NCI-H1694 treated with DMSO at 0.1 percent for 48 hours (cell line): Measurements from ENCODE around the gene RAB36.

Experiments used
- DNase-seq: peaks from one replicate; lab custom pipeline; 2025; lab: John Stamatoyannopoulos, UW

The RAB36 gene

DNA sequence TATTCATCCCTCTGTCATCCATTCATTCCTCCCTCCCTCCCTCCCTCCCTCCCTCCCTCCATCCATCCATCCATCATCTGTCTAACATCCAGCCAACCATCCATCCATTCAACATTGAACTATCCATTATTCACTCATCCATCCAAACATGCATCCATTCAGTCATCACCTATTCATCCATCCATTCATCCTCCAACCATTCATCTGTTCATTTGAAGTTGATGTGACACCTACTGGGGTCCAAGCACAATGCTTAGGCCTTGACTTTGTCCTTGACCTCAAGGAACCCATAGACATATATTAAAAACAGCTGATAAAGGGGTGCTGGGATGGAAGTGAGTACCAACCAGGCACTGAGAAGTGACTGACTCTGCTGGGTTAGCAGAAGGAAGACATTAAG, 61.6 kb downstream of the RAB36 start:
- no peak for DNase-seq

DNA sequence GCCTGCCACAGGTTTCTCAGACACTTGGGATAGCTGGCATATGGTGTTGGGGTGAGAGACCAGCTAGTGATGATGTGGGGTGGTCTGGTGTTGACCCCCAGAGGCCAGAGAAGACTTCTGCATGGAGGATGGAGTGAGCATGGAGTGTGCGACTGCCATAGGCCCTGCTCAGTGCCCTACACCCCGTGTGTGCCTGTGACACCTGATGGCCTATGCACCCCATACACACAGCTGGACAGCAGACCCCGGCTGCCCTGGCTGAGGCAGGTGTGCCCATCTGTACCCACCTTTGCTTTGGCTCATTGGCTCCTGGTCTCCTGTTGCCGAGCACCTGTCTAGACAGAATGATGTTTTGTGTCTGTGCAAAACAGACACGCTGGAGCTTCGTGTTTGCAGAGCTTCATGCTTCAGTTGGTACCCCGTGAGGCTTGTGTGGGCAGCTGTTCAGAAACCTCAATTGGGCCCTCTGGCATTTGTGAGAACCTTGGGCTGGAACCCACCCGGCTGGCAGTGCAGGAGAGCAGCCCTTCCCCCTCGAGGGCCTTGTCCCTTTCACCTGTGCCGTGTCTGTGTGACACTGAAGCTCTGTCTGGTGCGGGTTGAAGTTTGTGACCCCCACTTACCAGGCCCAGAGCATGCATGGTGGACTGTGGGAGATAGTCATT, 62.6 kb downstream of the RAB36 start:
- peak; percentile 57 for DNase-seq

DNA sequence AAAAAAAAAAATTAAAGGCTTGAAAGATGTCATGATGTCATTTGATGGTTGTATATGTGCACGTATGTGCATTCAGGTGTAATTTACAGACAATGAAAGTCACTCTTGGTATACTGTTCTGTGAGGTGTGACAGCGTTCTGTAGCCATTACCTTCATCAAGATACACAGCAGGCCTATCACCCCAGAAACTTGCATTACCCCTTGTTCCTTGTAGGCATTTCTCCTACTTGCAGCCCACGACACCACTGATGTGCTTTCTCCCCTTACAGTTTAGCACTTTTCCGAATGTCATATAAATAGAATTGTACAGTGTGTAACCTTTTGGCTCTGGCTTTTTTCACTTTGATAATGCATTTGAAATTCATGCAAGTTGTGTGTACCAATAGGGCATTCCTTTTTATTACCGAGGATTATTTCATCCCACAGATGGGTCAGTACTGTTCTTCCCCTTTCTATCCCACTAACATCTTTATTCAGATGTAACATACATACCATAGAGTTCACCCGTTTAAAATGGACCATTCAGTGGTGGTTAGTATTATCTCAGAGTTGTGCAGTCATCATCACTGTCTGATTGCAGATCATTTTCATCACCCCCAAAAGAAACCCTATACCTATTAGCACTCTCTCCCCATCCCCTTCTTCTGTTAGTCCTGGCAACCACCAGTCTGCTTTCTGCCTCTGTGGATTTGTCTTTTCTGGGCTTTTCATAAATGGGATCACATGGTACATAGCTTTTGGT, 65.3 kb downstream of the RAB36 start:
- no peak for DNase-seq

DNA sequence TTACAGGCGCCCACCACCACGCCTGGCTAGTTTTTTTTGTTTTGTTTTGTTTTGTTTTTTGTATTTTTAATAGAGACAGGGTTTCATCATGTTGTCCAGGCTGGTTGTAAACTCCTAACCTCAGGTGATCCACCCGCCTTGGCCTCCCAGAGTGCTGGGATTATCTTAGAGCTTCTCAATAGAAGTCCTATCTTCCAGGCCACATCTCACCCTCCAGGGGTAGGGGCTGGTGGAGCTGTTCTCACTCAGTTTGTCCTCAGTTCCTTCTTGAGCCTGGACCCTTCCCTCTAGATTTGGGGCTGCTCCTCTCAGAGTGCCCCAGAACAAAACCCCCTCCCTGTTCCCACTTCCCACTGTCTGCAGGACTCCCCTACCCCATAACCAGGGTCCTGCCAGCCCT, 66.3 kb downstream of the RAB36 start:
- no peak for DNase-seq

DNA sequence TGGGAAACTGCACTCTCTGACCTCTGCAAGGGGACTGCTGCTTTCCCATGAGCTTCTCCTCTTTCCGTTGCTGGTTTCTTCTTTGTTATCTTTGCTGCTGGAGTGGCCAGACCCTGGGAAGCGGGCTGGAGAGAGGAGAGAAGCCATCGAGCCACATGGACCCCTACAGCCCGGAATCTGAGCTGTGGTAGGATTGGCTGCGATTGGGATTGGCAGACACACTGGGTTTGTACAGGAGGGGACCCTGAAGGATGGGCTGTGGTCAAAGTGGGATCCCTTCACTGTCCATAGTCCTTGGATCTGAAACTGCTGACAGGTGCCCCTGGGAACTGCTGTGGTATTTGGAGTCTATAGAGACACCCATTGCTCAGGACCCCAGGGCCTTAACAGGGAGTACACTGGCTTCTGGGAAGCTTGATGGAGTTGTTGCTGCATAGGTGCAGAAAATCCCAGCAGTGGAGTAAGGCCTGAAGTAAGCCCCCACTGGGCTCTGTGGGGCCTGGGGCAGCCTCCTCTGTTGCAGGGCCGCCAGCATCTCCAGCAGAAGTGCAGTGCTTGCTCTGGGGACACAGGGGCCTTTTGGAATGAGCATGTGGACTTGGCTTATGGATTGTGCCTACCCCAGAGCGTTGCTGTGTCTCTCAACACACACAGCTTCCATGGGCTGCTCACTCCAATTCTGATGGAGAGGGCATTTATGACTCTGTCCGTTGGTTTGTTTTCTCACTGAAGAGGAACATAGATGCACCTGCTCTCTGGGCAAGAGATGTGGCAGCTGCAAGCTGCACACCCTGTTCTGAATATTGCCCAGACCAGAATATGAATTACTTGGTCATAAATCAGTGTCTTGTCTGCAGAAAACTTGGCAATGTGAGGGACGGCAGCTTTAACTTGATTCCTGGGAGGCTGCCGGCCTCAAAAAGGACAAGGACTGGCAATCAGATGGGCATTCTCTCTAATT, 67.1 kb downstream of the RAB36 start:
- no peak for DNase-seq

DNA sequence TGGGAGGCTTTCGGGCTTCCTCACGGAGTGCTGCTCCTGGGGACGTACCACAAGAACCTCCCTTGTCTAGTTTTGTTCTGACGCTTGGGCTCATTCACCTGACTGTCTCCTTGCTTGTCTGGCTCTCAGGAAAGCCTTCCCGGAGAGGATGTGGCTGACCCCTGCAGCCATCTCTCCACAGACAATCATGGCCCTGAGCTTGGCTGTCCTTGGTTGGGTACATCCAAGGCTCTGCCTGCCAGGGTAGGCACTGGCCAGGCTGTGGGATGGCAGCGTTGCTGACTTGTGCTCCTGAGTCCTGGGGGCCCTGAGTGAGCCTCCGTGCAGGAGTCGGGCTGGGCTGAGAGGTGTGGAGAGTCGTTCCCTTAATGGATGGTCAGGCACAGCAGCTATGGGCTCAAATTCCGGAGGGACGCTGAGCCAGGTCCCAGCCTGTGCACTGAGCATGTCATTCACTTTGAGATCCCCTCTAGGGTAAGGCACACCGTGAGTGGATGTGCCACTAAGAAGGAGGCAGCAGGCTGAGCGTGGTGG, 67.8 kb downstream of the RAB36 start:
- no peak for DNase-seq

DNA sequence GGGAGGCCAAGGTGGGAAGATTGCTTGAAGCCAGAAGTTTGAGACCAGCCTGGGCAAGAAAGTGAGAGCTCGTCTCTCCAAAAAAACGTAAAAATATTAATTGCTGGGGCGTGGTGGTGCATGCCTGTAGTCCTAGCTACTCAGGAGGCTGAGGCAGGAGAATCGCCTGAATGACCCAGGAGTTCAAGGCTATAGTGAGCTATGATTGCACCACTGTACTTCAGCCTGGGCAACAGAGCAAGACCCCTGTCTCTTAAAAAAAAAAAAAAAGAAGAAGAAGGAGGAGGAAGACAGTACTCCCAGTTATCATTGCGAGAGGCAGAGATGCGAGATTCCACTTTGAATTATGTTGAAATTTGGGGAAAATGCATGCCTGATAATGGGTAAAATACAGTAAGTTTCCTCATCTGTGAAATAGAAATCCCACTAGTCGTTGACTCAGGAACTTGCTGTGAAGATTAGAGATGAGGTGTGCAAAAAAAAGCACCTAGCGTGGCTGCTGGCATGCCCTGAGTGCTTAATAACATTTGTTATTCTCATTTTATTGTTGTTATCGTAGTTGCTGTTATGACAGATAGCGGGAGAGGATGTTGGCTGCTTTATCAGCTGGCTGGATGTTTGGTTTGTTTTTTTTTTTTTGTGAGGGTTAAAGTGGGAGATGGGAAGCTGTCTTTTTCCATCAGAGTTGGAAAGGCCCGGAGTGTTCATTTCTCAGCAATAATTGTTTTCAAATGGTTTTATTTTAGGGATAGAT, 68.5 kb downstream of the RAB36 start:
- DNase-seq: no peak
